ENCODE results near the gene ANKIB1.

DNA sequence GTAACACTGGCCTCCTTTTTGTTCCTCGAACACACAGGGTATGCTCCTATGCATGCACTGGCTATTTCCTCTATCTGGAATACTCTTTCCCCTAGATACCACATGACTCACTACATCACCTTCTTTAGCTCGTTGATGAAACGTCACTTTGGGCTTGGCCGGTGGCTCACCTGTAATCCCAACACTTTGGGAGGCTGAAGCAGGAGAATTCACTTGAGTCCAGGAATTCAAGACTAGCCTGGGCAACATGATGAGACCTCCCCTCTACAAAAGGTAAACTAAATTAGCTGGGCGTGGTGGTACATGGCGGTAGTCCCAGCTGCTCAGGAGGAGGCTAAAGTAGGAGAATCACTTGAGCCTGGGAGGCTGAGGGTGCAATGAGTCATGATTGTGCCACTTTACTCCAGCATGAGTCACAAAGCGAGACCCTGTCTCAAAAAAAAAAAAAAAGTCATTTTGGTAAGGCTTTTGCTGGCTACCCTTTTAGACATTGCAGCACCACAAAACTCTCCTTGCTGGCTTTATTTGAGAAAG is 14.5 kb downstream of the ANKIB1 start:
- TF ChIP-seq EZH2 (IDR thresholded peaks at IDR 0.05; ENCODE audit: borderline replicate concordance, low read depth, low read length) (no peak), PHB2 (IDR thresholded peaks at IDR 0.05; ENCODE audit: low read depth) (no peak), ATF1 (CRISPR knock-in tag; IDR thresholded peaks at IDR 0.05) (no peak), ATF1 (tag; IDR thresholded peaks at IDR 0.05) (no peak), ZBTB17 (CRISPR knock-in tag; IDR thresholded peaks at IDR 0.05) (no peak), TCF7 (IDR thresholded peaks at IDR 0.05; ENCODE audit: borderline replicate concordance) (no peak), U2AF1 (optimal IDR thresholded peaks at IDR 0.05; ENCODE audit: low read depth, low read length) (no peak), IFI16 (CRISPR knock-in tag; IDR thresholded peaks at IDR 0.05) (no peak), MECOM (CRISPR knock-in tag; IDR thresholded peaks at IDR 0.05) (no peak), TAF1 (IDR thresholded peaks at IDR 0.05; ENCODE audit: control insufficient read depth, extremely low read depth, insufficient read depth, low read length, severe bottlenecking) (no peak)
- TF ChIP-seq, protein P1, sequence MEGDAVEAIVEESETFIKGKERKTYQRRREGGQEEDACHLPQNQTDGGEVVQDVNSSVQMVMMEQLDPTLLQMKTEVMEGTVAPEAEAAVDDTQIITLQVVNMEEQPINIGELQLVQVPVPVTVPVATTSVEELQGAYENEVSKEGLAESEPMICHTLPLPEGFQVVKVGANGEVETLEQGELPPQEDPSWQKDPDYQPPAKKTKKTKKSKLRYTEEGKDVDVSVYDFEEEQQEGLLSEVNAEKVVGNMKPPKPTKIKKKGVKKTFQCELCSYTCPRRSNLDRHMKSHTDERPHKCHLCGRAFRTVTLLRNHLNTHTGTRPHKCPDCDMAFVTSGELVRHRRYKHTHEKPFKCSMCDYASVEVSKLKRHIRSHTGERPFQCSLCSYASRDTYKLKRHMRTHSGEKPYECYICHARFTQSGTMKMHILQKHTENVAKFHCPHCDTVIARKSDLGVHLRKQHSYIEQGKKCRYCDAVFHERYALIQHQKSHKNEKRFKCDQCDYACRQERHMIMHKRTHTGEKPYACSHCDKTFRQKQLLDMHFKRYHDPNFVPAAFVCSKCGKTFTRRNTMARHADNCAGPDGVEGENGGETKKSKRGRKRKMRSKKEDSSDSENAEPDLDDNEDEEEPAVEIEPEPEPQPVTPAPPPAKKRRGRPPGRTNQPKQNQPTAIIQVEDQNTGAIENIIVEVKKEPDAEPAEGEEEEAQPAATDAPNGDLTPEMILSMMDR (IDR thresholded peaks at IDR 0.05 in 2 of 3, conservative IDR thresholded peaks at IDR 0.05 in 1 of 3; ENCODE audit: insufficient read depth in 2 of 3, low read depth in 1 of 3, low read length in 3 of 3) = no peak
- TF ChIP-seq, protein P2, sequence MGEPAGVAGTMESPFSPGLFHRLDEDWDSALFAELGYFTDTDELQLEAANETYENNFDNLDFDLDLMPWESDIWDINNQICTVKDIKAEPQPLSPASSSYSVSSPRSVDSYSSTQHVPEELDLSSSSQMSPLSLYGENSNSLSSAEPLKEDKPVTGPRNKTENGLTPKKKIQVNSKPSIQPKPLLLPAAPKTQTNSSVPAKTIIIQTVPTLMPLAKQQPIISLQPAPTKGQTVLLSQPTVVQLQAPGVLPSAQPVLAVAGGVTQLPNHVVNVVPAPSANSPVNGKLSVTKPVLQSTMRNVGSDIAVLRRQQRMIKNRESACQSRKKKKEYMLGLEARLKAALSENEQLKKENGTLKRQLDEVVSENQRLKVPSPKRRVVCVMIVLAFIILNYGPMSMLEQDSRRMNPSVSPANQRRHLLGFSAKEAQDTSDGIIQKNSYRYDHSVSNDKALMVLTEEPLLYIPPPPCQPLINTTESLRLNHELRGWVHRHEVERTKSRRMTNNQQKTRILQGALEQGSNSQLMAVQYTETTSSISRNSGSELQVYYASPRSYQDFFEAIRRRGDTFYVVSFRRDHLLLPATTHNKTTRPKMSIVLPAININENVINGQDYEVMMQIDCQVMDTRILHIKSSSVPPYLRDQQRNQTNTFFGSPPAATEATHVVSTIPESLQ (CRISPR knock-in tag; IDR thresholded peaks at IDR 0.05) = no peak

Measured in K562 (cell line).